HG02623 (cell line): ENCODE data around the gene VSTM4.

Source experiments
- ATAC-seq: cut with Tn5 transposase; IDR thresholded peaks from one replicate; pipeline ENCODE4 v1.9.1; 2021; ENCODE audit warnings: moderate library complexity; ENCODE audit not compliant: unreplicated experiment

Gene VSTM4

GRCh38 chr10:49117376-49118070 lies 2.2 kb upstream of the VSTM4 start:
- no peak for ATAC-seq

DNA sequence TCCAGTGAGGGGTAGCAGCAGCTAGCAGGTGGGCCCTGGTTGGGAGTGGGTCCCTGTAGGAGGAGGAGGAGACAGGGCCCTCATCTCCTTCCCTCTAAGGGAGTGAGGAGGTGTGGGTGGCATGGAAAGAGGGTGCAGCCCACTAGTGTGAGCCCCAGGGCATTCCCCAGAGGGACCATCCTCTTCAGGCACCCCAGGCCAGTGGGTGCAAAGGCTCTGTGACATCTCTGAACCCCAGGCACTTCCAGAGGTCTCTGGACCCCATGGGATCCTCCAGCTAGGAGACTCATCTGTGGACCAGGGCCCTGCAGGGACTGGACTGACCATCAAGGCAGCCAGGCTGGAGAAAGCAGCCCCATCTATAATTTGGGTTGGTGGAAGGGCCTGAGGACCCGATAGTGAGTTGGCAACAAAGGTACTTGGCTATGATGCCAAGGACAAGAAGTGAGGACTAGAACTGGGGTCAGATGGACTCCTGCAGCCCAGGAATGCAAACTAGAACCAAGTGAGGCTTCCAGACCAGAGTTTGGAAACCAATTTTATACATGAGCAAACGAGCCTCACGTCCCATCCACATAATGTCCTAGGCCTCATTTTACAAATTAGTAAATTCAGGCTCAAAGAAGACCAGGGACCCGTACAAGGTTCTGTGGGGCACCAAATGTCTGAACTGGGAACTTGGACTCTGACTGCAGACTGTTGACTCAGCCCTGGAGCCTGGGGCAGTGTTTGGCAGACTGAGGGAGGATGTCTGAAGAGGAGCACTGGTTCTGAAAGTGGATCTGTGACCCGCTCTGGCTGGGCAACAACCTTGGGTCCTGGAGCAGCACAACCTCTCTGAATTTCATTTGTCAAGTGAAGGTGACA lies 1.4 kb upstream of the VSTM4 start:
- no peak for ATAC-seq

GRCh38 chr10:49115796-49116508 lies 630 bp upstream of the VSTM4 start:
- no peak for ATAC-seq

DNA sequence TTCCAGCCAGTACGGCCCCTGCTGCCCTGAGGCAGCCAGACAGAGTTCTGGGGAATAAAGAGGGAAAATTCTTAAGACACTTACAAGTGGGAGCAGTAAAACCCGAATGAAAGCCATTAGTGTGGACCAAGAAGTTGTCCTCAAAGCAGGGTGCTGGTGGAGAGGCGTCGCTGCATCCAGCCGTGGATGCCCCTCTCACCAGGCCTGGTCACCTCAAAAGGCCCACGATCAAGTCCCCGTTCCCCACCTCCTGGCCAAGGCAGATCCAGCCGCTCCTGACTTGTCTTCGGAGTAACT lies 656 bp downstream of the VSTM4 start:
- no peak for ATAC-seq

- ATAC-seq = no peak
Observed at GRCh38 chr10:49113741-49114141, 1.6 kb downstream of the VSTM4 start.

GRCh38 chr10:49112851-49113250 lies 2.5 kb downstream of the VSTM4 start:
- ATAC-seq = no peak

- no peak for ATAC-seq
Observed at GRCh38 chr10:49112098-49112497, 3.2 kb downstream of the VSTM4 start.

- ATAC-seq = no peak
Observed at GRCh38 chr10:49111320-49111698, 4.0 kb downstream of the VSTM4 start.

- ATAC-seq = no peak
Observed at GRCh38 chr10:49110684-49111319, 4.5 kb downstream of the VSTM4 start.

DNA sequence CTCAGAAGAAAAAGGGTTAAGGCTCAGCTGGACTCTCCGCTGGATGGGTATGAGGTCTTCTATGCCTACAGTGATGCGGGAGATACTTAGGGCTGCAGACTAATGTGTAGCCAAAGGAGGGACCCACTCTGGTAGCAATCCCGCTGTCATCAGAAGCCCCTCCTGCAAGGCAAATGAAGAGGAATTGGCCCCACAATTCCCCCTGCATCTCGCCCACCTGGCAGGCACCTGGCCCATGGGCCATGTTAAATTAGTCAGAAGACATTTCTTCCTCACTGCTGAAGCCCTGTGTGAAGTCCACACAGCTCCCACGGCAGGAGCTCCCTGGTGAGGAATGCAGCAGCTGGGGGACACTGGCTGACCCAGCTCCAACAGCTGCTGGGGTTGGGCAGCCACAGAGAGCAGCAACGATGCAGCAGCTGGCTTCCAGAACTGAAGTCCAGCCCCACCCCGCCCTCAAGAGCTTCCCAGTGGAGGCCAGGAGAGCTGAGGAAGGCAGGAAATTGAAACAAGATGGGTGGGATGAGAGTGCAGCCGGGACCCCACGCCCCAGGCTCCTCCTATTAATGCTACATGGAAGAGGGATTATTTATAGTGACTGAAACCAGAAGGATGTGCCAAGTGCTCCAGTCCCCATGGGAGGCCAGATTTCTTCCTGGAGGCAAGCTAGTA lies 5.5 kb downstream of the VSTM4 start:
- no peak for ATAC-seq

- ATAC-seq = no peak
Observed at GRCh38 chr10:49108656-49109055, 6.7 kb downstream of the VSTM4 start.

DNA sequence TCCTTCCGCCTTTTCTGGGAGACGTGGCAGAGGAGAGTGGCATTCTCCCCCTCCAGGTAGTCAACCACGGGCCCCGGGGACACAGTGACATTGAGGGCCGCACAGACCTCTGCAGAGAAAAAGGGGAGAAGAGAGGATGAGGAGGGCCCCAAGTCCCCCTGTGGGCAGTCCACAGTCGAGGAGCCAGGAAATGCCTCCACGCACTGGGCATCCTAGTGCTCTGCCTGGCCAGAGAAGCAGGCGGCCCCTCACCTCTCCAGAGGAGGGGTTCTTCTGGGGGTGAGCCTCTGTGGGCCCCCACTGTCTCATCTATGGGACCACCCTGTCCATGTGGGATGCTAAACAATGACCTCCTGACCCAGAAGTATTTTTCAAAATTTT lies 7.4 kb downstream of the VSTM4 start:
- ATAC-seq = no peak

DNA sequence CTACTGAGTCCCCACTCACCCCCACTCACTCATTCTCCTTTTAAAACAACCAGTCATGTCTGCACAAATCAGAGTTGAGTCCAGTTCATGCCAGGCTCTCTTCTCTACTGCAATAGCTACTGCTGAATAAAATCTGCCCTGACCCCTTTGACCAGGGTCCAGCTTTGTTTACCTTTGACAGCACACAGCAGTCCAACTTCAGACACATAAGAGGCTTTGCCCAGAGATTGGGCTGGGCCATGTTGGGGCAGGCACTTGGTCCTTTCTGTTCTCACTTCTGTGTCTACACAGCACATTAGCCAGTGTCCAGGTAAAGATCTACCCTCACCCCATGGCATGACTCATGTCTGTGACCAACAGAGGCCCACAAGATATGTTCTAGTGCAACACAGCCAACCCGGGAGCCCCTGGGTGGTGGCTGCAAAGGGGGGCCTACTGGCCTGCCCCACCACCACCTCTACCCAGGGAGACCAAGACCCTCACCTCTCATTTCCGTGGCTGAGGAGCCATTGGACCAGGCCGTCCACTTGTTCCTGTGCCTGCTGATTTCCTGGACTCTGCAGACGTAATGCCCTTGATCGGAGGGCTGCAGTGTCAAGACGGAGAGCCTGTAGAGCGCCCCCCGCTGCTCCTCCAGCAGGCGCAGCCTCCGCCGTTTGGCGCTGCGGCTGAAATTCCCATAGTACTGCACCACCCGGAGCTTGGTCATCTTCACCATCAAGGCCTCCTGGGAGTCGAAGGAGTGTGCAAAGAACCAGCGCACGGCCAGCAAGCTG lies 8.0 kb downstream of the VSTM4 start:
- no peak for ATAC-seq

- no peak for ATAC-seq
Observed at GRCh38 chr10:49106451-49106850, 8.9 kb downstream of the VSTM4 start.

GRCh38 chr10:49105076-49105475 lies 10.2 kb downstream of the VSTM4 start:
- ATAC-seq = no peak

DNA sequence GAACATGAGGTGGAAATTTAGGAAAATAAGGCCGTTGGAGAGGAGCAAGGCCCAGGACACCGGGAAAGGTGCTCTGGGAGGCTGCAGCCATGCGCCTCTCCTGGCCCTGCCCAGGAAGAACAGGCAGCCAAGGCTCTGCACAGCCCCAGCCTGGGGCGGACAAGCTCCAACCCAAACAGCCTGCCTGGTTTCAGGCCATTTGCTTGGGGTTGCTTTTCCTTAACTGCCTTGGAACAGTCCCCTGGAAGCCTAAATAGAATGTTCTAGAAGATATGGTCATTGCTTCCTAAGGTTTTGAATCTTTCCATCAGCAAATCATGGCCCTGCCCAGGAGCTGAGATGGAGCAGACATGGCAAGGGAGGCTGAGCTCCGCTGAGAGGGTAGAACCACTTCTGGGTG lies 11.0 kb downstream of the VSTM4 start:
- ATAC-seq = no peak

DNA sequence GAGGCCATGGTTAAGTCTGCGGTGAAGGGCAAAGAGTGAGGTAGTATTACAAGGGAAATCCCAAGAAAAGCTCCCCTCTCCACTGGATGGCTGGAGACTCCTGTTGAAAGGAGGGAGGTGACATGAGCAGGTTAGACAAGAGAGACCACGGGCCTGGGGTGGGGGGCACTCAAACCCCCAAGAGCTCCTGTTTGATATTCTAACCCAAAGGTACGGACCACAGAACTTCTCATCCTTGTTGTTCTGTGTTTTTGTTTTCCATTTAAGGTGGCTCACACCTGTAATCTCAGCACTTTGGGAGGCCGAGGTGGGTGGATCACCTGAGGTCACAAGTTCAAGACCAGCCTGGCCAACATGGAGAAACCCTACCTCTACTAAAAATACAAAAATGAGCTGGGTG lies 11.6 kb downstream of the VSTM4 start:
- ATAC-seq = no peak

DNA sequence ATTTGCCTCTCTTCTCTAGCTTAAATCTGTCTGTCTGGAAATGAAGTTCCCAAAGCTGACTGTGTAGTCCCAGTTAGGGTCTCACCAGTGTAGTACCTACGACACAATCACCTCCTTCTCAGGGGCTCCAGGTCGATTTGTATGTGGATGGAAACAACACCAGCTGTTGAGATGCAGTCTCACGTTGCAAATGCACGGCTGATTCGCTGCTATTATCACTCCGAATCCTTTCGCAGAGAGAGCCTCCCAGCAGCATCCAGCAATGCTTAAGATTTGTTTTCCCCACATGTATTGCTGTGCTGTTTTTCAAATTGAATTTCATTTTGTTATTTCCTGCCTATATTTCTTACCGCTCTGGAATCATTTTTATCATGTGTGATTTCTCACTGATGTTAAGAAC lies 16.3 kb downstream of the VSTM4 start:
- no peak for ATAC-seq

DNA sequence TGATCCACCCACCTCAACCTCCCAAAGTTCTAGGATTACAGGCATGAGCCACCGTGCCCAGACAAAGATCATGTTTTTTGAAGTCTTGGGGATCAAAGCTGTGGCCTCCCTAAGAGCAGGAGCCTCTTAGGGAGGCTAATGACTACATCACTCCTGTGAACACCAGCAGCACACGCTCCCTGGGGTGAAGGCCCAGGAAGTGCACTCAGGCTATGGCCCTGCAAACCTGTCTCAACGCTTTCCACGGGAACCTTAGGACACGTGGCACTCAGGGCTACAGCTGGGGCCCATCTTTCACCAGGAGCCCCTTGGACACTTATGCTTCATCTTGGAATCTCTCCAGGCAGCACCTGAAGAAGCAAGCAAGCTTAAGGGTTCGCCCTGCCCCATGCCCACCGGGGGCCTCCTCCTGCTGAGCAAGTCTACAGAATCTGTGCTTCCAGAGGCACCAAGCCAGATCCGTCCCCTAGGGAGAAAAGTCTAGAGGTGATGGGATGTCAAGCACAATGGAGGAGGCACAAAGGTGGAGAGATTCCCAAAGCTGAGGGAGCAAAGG lies 18.4 kb downstream of the VSTM4 start:
- no peak for ATAC-seq

DNA sequence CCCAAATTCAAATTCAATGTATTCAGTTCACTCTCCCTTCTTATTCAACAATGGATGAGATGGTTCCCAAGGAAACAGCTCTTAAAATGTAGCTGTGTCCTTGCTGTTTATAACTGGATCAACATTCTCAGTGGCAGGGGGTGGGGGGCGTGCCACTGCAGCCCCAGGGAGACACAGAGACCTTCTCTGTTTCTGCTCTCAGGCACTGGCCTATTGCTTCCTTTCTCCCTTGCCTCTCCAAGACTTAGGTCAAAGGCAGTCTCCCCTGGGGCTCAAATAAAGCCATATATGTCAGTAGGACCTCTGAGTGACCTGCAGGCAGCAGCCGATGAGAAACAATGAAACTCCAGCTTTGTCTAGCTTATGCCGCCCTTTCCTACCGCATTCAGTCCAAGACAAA lies 20.7 kb downstream of the VSTM4 start:
- ATAC-seq = no peak
